Heart right ventricle (tissue), 16 donors: Measurements from ENCODE around the gene POSTN. TPM values are rescaled to one million over a fixed set of nuclear protein-coding genes. Genes with fewer than 3 reads are reported as not detected.

Experiments
- ATAC-seq, 8 donors: fragments of 200-7000 bp; cut with Tn5 transposase; one replicate each; pipeline ENCODE4 v1.9.1; 2020; ENCODE audit warnings: mild to moderate bottlenecking in 8 of 8, moderate library complexity in 8 of 8, moderate number of reproducible peaks in 1 of 8
- DNase-seq, 2 donors: peaks; one replicate each; pipeline ENCODE4 v3.0.0-alpha.2; 2020
- H3K27ac ChIP-seq, 10 donors: fragments of 200-600 bp; sonication (generic) in 2 of 10; one replicate each; pipeline versions ENCODE4 v1.5.0 to v1.8.0; 2020 to 2022; ENCODE audit warnings: mild to moderate bottlenecking in 3 of 10
- H3K27me3 ChIP-seq, 7 donors: fragments of 200-600 bp; one replicate each; pipeline ENCODE4 v1.8.0; 2021 to 2022; ENCODE audit warnings: mild to moderate bottlenecking in 2 of 7
- H3K36me3 ChIP-seq, 9 donors: fragments of 200-600 bp; sonication (generic) in 1 of 9; one replicate each; pipeline versions ENCODE4 v1.5.0 to v1.8.0; 2020 to 2022; ENCODE audit warnings: mild to moderate bottlenecking in 2 of 9
- H3K4me1 ChIP-seq, 9 donors: fragments of 200-600 bp; sonication (generic) in 1 of 9; one replicate each; pipeline versions ENCODE4 v1.5.0 to v1.8.0; 2020 to 2022; ENCODE audit warnings: mild to moderate bottlenecking in 4 of 9
- H3K4me3 ChIP-seq, 10 donors: fragments of 200-600 bp; sonication (generic) in 2 of 10; one replicate each; pipeline versions ENCODE4 v1.5.0 to v1.8.0; 2020 to 2022; ENCODE audit warnings: mild to moderate bottlenecking in 7 of 10, moderate library complexity in 2 of 10
- H3K9me3 ChIP-seq, 11 donors: fragments of 200-600 bp in 10 of 11; sonication (generic) in 2 of 11; one replicate each; pipeline versions ENCODE4 v1.5.0 to v1.8.0; 2013 to 2022; ENCODE audit warnings: mild to moderate bottlenecking in 2 of 11, control low read depth in 1 of 11, moderate library complexity in 1 of 11
- CTCF ChIP-seq, 9 donors: fragments of 200-600 bp; sonication (generic) in 2 of 9; IDR thresholded peaks; one replicate each; pipeline versions ENCODE4 v1.5.0 to v1.8.0; 2021 to 2022; ENCODE audit warnings: antibody characterized with exemption in 9 of 9, mild to moderate bottlenecking in 5 of 9, moderate library complexity in 1 of 9
- WGBS, 2 donors: extraction: QIAGEN DNeasy Blood & Tissue Kit; methylation state at CpG; one replicate each; pipeline ENCODE4 v1.1.7; 2013; ENCODE audit warnings: inconsistent platforms in 1 of 2; 5-methylcytosine and 5-hydroxymethylcytosine counted together
- intact Hi-C, 10 donors: fragments of 100-400 bp; cut with DNase I; formaldehyde crosslinking; loops; one replicate each; pipeline versions ENCODE4 v1.11.1 to v1.14.2; 2022
- polyA plus RNA-seq, 2 donors: library from polyadenylated mRNA; stranded (reverse); fragments of 200-250 nt; gene quantifications; one replicate each; pipeline ENCODE4 v1.2.3, GENCODE V29; 2013
- total RNA-seq, 10 donors: library from RNA; stranded (reverse); fragmentation: NEBNext Ultra II Directional in 3 of 10; extraction: Animal tissue kit (Norgen Biotek cat#: 25700) in 3 of 10; gene quantifications; one replicate each; pipeline versions ENCODE4 v1.2.1 to v1.2.4, GENCODE V29; 2021 to 2023
- donor health status: Arrhythmogenic right ventricular cardiomyopathy.
- donor health status: ischemic (EF 13 %, LVEDD 7.1; RV severe dilation, severe dysfunction).
- donor health status: healthy with polysubstance abuse.
- donor health status: DM: no; HTN: yes; CAD: no.
- donor health status: DM: no; HTN: no; CAD: no.
- donor health status: ischemic (EF 25% LVEDD 6.9; RV normal size, moderate dysfunction).
- donor health status: ischemic (EF 25% LVEDD 5.7; RV mildly dilated, moderate dysfunction).
- donor health status: healthy.
- donor health status: DM: yes; HTN: yes; CAD: no.
- donor health status: Ischemic cardiomyopathy.
- donor health status: ischemic (EF 35%, LVEDD 5.7; RV mildly dilated, moderate dysfunction).
- donor health status: nonischemic (EF 11% LVEDD 7.7; RV severe dilation, severe dysfunction).
- donor health status: DM: yes; HTN: yes; CAD: no.
- donor health status: PGD.
- donor health status: ischemic (EF 29% LVEDD 5.4; RV normal size, mild dysfunction).
- donor health status: nonischemic (EF 23%, LVEDD 6.1; RV moderate dilation, normal function).

The POSTN gene
- total and polyA plus RNA-seq, 12 donors: 3.7 to 112 (median 20.6) TPM

GRCh38 chr13:37632294-37632693 lies 33.7 kb upstream of the POSTN start:
- Histone ChIP-seq H3K27ac (no peak overlapping the region), H3K27me3 (no peaks in the 10 kb centered on the region), H3K9me3 (peaks cover 0 to 8% (median 0%) of the 10 kb centered on the region in 11 donors), H3K4me3 (no peak overlapping the region), H3K4me1 (no peaks in the 10 kb centered on the region), H3K36me3 (no peaks in the 10 kb centered on the region)
- DNase-seq: no peak
- intact Hi-C loops: no loop called here
- no peak for TF ChIP-seq CTCF (IDR thresholded peaks at IDR 0.05)
- ATAC-seq: no peak
- WGBS, 2 donors: 61 to 69% methylated on average over 5 of the region's 5 CpGs

- Histone ChIP-seq H3K27me3 (no peaks in the 10 kb centered on the region), H3K9me3 (peaks cover 0 to 8% (median 0%) of the 10 kb centered on the region in 11 donors), H3K4me1 (no peaks in the 10 kb centered on the region), H3K4me3 (no peak overlapping the region), H3K27ac (no peak overlapping the region), H3K36me3 (no peaks in the 10 kb centered on the region)
- ATAC-seq (no peak), DNase-seq (no peak)
- intact Hi-C loops: no loop called here
- WGBS, 2 donors: 81 to 84% methylated on average over 4 of the region's 4 CpGs
- no peak for TF ChIP-seq CTCF (IDR thresholded peaks at IDR 0.05)
Observed at GRCh38 chr13:37627428-37627827, 28.9 kb upstream of the POSTN start.

GRCh38 chr13:37621811-37622361 lies 23.3 kb upstream of the POSTN start:
- ATAC-seq: no peak
- H3K9me3 ChIP-seq: no peaks in the 10 kb centered on the region
- intact Hi-C loops: no loop called here
- H3K4me1 ChIP-seq: no peaks in the 10 kb centered on the region
- H3K27me3 ChIP-seq: no peaks in the 10 kb centered on the region
- H3K27ac ChIP-seq: no peak overlapping the region
- TF ChIP-seq CTCF (IDR thresholded peaks at IDR 0.05): no peak
- 72 to 83% methylated on average over 3 of the region's 3 CpGs for WGBS, 2 donors
- DNase-seq: no peak
- no peak overlapping the region for H3K4me3 ChIP-seq
- no peaks in the 10 kb centered on the region for H3K36me3 ChIP-seq

GRCh38 chr13:37618554-37618953 lies 20.0 kb upstream of the POSTN start:
- ATAC-seq (no peak), DNase-seq (no peak)
- Histone ChIP-seq H3K27me3 (no peaks in the 10 kb centered on the region), H3K36me3 (no peaks in the 10 kb centered on the region), H3K27ac (no peak overlapping the region), H3K4me3 (no peak overlapping the region), H3K4me1 (no peaks in the 10 kb centered on the region), H3K9me3 (no peaks in the 10 kb centered on the region)
- TF ChIP-seq CTCF (IDR thresholded peaks at IDR 0.05): no peak
- WGBS, 2 donors: 76 to 90% methylated on average over 2 of the region's 2 CpGs
- intact Hi-C loops: no loop called here
